Stimulated activated naive CD4-positive, alpha-beta T cell treated with Interleukin-2 at 50 U/mL for 16 hours (primary cell): ENCODE data around the gene BUD31.

Source experiments
- DNase-seq: peaks from one replicate; lab custom pipeline; 2025; lab: John Stamatoyannopoulos, UW

BUD31 gene

GRCh38 chr7:99433158-99433557, 24.4 kb downstream of the BUD31 start:
- no peak for DNase-seq

DNA sequence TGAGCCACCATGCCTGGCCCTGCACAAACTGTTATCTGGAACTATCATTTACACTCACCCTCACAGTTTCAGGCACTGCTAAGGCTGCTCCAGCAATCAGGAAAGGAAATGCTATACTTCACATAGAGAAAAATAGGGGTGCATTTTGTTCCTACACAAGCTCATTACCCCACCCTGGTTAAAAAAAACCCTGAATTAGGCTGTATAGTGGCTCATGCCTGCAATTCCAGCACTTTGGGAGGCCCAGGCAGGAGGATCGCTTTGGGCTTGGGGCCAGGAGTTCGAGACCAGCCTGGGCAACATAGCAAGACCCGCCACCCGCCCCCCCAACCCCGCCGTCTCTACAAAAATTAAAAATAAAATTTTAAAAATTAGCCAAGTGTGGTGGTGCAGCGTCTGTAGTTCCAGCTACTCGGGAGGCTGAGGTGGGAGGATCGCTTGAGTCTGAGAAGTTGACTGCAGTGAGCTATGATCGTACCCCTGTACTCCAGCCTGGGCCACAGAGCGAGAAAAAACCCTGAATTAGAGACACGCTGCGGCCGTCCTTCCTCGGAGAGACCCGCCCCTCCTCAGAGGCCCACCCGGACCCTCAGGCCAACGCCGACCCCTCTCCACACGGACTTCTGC, 29.3 kb downstream of the BUD31 start:
- no peak for DNase-seq

GRCh38 chr7:99438573-99439480, 30.1 kb downstream of the BUD31 start, which contains the start of the genes CPSF4 and PTCD1:
TSS of gene CPSF4 (plus strand) at chr7:99438943. CDS start at chr7:99439083, 140 bp downstream.
TSS of gene PTCD1 (minus strand) at chr7:99438798. CDS start at chr7:99435242, 3,556 bp downstream.
- DNase-seq = peak; percentile 90

- DNase-seq = no peak
These were observed 31.4 kb downstream of the BUD31 start for GRCh38 chr7:99440195-99440594.

DNA sequence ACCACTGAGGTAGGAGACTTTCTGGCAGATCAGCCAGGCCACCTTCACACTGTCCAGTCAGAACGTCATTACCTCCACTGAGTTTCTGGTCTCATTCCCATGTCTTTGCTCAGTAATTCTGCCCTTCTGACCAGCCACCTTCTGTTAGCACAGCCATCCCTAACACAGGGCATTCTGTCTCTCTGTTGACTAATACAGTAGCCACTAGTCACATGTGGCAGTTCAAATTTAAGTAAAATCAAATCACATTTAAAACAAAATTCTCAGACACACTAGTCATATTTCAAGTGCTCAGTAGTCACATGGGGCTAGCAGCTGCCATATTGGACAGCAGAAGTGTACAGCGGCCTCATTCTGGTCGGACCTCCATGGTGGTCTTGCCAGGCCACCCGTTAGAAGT, 37.3 kb downstream of the BUD31 start:
- DNase-seq = no peak

DNA sequence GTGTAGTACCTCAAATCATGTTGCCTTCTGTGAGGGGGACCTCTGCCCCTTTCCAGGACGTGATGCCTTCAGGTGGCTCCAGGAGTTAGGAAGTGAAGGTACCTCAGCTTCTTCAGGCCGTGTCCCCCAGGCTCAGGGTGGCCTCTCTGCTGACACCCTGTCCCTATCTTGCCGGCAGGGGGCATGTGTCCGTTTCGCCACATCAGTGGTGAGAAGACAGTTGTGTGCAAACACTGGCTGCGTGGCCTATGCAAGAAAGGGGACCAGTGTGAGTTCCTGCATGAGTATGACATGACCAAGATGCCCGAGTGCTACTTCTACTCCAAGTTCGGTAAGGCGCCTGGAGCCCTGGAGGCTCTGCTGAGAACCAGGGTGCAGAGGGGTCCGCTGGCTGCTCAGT, 39.2 kb downstream of the BUD31 start:
- DNase-seq = no peak

GRCh38 chr7:99448855-99449254, 40.1 kb downstream of the BUD31 start:
- no peak for DNase-seq

DNA sequence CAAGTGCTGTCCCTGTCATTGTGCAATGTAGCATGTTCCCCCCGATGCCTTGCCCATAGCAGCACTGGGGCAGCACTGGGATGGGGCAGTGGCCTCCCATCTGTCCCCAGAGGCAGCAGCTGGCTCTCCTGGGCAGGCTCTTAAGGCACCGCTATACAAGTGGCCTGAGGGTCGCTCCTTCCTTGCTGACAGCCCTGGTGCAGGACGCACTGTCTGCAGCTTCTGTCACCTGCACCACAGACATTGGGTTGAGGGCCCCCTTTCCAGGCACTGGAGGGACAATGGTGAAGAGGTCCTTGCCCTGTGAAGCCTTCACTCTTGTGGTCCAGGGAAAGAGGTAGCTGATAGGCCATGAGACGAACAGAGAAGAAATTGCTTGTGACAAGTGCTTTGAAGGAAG, 40.6 kb downstream of the BUD31 start:
- no peak for DNase-seq

DNA sequence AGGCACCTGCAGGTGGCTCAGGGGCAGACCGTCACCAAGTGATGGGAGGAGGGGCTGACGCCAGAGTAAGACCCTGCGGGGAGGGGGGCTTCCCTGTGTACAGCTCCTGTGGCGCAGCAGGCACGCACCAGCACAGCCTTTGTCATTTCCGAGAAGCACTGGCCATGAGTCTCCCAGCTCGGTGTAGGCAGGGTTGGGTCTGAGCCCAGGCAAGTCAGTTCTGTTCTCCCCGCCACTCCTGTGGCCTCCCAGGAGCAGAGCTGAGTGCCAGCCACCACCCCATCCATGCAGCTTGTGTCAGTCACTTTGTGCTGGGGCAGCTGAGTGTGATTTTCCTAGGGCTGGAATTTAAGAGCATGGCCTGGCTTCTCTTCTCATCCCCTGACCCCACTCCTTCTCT, 43.2 kb downstream of the BUD31 start:
- no peak for DNase-seq

DNA sequence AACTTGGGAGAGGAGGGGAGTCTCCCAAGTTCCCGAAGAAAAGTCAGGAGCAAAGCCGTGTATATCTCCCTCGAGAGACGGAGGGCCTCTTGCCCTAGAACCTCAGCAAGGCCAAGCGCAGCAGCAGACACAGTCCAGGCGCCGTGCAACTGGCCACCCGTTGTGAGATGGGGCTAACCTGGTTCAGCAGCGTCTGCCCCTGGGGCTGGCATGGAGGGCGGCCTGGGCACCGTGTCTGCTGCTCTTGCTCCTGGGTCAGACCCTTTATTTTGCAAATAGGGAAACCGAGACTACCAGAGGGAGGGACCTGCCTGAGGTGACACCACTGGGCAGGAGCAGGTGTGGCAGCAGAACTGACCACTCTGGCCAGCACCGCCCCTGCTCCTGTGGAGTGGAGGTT, 43.8 kb downstream of the BUD31 start:
- DNase-seq = no peak

DNA sequence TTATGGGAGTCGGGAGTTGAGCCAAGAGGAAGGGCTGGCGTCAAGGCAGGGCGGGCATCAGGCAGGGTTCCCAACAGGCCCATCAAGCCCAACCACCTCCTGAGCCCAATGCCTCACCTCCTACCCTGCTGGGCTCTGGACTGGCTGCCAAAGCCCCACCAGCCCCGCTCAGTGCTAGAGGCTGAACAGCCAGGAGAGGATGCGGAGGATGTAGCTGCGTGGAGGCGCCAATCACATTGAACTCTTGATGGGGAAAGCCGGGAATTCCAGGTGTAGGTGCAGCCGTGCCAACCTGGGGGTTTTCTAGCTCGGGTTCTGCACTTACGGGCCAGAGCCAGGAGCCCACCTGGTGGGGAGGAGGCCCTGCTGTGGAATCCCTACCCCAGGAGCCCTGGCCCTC, 44.3 kb downstream of the BUD31 start:
- DNase-seq = no peak

- DNase-seq = no peak
These were observed 47.1 kb downstream of the BUD31 start for GRCh38 chr7:99455874-99456273.

DNA sequence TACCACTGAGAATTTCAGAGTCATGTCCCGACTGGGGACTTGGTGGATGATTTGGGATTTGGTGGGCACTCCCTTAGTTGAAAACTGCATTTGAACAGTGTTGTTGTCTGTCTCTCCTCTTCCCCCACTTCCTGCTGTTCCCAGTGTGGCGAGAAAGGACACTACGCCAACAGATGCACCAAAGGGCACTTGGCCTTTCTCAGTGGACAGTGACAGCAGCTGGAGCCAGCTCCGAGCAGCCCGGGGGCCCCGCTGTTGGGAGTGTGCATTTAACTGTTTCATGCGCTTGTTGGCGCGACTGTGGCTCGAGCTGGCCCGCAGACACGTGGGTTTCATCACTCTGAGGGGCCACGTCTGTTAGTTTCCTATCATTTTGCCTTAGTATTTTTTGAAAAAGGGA, 47.5 kb downstream of the BUD31 start:
- DNase-seq = no peak

GRCh38 chr7:99457050-99457649, 48.4 kb downstream of the BUD31 start:
- no peak for DNase-seq

DNA sequence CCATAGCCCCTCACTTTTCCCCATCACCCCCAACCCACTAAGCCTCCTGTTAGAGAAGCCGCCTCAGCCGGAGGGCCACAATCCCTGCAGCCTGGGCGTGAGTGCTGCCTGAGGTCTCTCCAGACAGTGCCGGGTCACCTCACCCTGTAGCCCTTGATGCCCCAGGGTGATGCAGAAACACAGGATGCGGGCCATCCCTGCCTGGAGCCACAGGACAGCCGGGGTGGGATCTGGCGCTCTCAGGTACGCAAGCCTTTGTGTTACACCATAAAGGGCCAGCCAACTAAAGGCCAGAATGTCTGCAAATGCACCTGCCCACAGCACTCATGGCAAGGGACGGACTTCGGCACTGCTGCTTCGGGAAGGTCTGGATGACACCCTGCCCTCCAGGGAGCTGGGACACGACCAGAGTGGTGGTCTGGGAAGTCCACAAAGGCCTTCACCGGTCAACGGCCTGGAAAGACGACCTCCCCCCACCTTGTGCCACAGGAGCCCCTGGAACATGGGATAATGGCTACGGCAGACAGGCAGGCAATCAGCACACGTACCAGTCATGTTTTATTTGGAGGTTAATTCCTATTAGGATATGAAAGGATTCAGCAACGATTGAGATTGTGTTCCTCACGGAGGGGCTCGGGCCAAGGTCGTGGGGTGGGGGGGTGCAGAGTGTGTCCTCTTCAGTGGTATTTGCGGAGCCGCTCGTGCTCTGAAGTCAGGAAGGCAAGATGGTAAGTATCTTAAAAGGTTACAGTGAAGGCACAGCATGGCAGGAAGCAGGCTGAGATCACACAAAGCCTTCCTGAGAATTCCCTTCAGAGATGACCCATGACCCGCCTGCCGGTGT, 49.1 kb downstream of the BUD31 start:
- no peak for DNase-seq

DNA sequence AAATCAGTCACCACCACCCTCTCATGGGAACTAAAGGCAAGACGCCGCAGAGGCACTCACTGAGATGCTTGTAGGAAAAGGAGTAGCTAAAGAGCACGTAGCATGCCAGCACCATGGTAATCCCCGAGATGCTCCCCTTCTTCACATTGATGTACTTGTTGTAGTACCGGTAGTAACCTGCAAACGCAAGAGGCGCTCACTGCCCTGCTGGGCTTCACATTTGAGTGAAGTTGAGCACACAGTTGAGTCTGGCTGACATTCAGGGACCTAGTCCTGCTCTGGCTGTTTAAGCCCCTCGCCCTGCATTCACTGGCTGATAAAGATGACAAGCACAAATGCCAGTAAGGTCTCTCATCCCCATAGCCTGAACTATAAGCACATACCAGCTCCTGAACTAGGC, 50.3 kb downstream of the BUD31 start:
- no peak for DNase-seq

DNA sequence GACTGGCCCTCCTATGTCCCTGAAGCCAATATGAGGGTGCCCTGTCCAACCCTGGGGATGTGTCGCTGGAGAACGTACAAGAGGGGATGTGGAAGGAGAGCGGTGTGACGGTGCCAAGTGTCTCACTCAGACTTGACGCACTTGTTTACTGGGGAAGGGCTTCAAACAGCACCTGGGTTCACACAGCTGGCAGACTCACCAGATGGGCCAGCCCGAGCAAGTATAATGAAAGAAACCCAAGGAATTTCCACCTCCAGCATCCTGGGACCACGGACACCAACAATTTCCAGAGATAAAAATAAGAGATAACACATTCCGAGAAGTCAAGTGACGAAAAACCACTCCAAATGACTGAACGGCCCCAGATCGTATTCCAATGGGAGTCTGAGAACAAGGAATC, 51.9 kb downstream of the BUD31 start:
- DNase-seq = no peak

GRCh38 chr7:99461221-99461620, 52.5 kb downstream of the BUD31 start:
- no peak for DNase-seq

GRCh38 chr7:99465421-99465768, 56.6 kb downstream of the BUD31 start:
- no peak for DNase-seq

DNA sequence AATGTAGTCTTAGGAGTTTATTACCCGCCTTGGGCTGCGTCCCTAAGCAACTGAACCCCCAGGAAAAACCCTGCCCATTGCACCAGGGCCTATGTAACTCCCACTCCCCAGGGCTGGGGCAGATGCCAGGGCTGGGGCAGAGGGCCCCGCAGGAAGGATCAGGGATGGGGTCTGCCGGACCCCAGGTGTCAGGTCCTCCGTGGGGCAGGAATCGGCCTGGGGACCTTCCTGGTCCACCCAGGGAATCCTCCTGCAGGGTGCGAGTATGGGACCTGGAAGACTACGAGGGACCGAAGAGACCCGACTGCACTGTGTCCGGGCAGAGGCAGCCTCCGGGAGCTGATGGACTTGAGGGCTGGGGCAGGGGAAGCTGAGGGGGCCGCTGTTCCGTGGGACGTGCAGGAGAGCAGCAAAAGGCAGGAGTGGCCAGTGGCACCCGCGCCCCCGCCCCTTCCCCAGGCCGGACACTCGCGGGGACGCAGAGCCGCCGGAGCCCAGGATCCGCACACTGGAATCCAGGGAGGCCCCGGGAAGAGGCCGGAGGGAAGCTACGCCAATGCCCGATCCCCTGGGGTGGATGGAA, 59.7 kb downstream of the BUD31 start:
- no peak for DNase-seq
